ENCODE results near the gene GABARAPL2.
A peak's percentile ranks its signal among the peaks of the same experiment; 100 is the strongest.

- no peak for TF ChIP-seq RAD21 (conservative IDR thresholded peaks at IDR 0.05)
- no peak for TF ChIP-seq EZH2 (IDR thresholded peaks at IDR 0.05; ENCODE audit: borderline replicate concordance, insufficient read depth, low read length, poor library complexity, severe bottlenecking)
- TF ChIP-seq CTCF (IDR thresholded peaks at IDR 0.05; ENCODE audit: poor library complexity, severe bottlenecking): no peak
- no peak for TF ChIP-seq REST (IDR thresholded peaks at IDR 0.05; ENCODE audit: borderline replicate concordance)
- TF ChIP-seq EP300 (conservative IDR thresholded peaks at IDR 0.05; ENCODE audit: poor library complexity, severe bottlenecking): no peak
- TF ChIP-seq TAF1 (IDR thresholded peaks at IDR 0.05; ENCODE audit: low read depth): peak; percentile 26
- TF ChIP-seq MXI1 (conservative IDR thresholded peaks at IDR 0.05; ENCODE audit: poor library complexity, severe bottlenecking): no peak
- TF ChIP-seq SMC3 (conservative IDR thresholded peaks at IDR 0.05; ENCODE audit: poor library complexity): no peak
- TF ChIP-seq POLR2AphosphoS5 (IDR thresholded peaks at IDR 0.05): peak; percentile 40
Observed at GRCh38 chr16:75555213-75555706, 10.9 kb upstream of the GABARAPL2 start.

Measured in neural cell (in vitro differentiated cells).